ENCODE measurements around the gene SMIM44.
"Not testable (repeated sequence)": the region's sequence is repeated elsewhere in the genome, so short reads cannot be mapped to it uniquely, and the experiment has no call there.

SMIM44 gene

DNA sequence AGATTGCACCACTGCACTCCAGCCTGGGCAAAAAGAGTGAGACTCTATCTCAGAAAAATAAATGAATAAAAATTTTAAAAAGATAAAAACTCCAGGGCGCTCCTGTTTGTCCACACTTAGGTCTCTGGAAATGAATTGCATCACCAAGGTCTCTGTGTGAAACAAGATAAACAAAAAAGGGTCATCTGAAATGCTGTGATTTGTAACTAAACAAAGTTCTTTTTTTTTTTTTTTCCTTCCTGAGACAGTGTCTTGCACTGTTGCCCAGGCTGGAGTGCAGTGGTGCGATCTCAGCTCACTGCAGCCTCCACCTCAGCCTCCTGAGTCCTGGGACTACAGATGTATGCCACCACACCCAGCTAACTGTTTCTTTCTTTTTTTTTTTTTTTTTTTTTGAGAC is 34.4 kb upstream of the SMIM44 start:
- DNase-seq (ENCODE audit: low spot score): no peak

DNA sequence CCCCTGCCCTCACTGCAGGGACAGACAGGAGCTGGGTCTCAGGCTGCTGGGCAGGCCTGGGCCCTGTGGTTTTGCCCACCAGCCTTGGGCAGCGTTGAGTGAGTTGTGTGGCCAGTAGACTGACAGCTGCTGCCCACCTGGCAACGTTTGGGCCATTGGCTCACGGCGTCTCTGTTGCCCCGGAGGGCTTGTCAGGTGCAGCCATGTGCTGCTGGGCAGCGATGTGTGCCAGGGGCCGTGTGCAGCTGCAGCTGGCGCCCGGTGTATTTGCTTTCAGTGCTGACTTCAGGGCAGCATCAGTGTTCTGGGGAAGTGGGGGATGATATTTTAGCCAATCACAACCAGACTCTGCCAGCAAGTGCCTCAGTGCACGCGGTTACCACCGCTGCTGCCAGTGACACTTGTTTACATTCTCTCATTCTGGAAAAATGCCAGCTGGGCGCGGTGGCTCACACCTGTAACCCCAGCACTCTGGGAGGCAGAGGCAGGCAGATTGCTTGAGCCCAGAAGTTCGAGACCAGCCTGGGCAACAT is 33.5 kb upstream of the SMIM44 start:
- DNase-seq (ENCODE audit: low spot score): no peak

DNA sequence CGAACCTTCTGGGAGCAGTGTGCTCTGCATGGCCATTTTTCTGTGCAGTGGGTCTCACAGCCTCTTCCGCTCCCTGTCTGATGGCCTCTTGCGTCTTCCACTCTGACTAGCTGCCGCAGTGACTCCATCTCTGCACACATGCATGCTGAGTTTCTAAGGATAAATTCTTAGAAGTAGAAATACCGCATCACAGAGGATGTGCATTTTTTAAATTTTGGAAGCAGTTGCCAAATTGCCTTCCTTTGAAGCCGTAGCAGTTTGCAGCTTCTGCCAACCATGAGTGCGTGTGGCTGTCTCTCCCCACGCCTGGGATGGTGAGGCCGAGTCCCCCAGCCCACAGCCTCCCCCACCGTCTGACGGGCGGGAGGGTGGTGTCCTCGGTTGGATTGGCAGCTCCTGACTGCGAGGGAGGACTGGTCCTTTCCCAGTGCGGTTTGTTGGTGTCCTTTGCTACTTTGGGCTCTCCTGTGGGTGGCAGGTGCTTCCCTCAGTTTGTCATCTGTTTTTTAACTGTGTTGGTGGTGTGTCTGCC is 32.7 kb upstream of the SMIM44 start:
- no peak for DNase-seq (ENCODE audit: low spot score)

DNA sequence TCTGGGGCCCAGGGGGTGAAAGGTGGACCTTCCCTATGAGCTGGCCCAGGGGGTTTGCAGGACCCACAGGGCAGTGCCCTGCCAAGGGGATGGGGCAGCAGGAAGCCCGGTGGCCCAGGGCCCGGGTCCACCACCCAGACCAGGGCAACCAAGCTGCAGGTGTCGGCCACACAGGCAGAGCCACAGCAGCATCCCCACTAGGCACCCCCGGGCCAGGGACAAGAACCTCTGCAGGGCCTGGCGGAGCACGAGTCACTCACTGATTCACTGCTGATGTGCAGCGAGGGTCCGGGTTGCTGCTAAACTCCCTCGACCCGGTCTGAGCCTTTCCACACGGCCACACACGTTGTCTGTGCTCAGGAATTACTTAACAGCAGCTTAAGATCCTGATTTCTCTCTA is 31.7 kb upstream of the SMIM44 start:
- DNase-seq (ENCODE audit: low spot score): no peak

DNA sequence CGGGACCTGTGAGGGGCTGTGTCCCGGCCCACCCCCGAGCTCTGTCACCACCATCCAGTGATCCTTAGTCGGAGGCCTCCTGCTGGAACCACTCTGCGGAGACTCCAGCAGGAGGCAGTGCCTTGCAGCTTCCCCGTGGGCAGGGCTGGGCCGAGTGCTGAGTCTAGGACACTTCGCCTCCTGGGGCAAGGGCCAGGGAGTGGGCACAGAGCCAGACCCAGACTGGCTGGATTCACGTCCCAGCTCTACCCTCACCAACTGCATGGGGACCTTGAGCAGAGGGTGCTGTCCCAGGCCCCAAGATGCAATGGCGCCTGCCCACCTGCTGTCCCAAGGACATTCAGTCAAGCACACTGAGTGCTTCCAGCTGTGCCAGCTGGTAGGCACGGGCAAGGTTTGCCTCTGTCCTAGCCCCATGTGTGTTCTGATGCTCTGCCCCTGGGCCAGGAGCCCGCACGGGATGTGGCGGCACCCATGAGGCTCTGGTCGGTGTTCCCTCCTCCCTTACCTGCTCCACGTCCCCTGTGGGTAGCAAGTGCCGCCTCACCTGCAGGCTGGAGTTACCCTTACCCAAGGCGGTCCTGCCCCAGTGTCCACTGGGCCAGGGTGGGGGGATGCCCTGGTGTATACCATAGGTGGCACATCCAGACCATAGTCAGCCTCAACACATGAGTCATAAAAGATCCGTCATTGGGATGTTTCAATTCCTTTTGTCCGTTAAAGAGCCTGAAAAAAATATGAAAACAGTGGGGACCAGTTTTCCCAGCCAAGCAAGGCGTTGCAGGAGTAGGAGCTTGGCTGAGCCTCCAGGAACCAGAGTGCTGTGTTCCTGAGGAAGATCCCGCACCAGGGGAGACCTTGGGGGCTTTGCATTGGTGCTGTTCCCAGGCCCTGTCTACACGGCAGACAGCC is 30.2 kb upstream of the SMIM44 start:
- DNase-seq (ENCODE audit: low spot score): no peak

DNA sequence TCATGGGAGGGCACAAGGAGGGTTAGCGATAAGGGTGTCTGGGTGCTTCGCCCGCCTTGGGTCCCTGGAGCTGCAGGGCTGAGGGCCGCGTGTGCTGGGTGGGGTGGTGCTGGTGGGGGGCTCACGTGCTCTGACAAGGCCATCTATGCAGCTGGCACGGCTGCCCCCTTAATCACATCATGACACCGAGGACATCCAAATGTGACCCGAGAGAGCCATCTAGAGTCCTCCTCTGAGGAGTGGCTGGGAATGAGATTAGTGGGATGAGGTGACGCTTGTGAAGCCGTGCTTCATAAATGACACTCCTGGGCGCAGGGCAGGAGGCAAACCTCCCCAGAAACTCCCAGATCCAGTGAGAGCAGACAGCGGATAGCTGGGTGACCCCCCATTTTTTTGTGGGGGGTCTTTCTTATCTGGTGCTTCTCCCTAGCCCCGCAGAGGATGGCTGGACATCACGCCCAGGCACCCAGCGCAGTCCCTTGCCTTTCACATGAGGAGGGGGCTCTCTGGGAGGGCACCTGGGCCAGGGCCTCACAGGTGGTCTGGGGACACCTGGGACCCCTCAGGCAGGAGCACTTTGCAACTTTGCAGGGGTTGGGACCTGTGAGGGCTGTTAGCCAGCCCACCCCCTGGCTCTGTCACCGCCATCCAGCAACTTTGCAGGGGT is 29.5 kb upstream of the SMIM44 start:
- no peak for DNase-seq (ENCODE audit: low spot score)

DNA sequence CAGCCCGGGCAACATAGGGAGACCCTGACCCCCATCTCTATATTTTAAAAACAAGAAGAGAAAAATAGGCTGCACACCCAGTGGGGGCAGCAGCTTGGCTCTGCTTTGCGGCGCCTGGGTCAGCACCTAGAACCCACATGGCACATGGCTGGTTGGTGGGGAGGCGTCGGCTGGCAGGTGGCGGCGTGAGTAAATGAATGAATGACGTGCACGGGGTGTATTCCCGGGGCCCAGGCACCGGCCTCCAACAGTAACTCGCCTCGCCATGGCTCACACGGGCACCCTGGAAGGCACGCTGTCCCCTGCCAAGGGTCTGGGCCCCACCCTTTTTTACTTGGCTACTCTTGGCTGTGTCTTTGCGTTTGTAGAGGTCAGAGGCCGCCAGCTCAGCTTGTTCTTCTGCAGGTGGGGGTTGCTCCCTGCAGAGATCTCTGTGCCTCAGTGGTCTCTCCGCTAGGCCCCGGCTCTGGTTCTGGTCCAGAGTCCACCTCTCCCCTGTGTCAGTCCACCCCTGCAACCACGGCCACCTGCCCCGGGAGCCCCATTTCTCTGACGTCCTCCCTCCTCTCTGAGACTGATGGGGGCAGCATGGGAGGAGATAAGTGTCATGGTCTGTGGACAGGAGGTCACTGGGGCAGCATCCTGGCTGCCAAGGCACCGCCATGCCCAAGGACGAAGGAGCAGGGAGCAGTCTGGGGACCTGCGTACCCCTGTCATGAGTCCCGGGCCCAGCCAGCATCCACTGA is 28.4 kb upstream of the SMIM44 start:
- DNase-seq (ENCODE audit: low spot score): no peak

DNA sequence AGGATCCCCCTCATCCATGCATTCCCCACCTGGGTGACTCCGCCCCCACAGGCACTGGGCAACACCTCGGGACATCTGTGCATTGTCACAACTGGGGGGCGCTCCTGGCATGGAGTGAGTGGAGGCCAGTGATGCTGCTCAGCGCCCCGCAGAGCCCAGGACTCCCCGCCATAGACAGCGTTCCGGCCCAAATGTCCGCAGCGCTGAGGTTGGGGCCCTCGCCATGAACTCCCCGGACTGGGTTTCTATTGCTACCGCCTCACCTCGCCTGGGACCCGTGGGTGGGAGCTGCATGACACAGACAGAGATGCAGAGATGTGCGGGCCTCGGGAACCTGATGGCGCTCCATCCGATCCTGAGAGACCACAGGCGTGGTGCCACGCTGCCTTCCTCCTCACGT is 27.5 kb upstream of the SMIM44 start:
- DNase-seq (ENCODE audit: low spot score): no peak

DNA sequence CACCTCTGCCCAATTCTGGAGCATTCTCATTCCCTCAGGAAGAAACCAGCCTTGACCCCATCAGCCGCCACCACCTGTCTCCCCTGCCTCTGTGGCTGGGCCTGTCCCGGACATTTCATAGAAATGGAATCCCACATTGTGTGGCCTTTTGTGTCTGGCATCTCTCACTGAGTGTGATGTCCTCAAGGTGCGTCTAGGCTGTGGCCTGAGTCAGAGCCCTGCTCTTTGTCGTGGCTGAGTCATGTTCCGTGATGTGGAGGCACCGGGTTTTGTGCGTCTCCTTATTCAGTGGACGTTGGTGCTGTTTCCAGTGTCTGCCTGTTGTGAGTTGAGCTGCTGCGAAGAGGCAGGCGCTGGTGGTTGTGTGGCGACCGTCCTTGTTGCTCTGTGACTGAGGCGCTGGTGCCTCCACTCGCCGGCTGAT is 26.3 kb upstream of the SMIM44 start:
- no peak for DNase-seq (ENCODE audit: low spot score)

DNA sequence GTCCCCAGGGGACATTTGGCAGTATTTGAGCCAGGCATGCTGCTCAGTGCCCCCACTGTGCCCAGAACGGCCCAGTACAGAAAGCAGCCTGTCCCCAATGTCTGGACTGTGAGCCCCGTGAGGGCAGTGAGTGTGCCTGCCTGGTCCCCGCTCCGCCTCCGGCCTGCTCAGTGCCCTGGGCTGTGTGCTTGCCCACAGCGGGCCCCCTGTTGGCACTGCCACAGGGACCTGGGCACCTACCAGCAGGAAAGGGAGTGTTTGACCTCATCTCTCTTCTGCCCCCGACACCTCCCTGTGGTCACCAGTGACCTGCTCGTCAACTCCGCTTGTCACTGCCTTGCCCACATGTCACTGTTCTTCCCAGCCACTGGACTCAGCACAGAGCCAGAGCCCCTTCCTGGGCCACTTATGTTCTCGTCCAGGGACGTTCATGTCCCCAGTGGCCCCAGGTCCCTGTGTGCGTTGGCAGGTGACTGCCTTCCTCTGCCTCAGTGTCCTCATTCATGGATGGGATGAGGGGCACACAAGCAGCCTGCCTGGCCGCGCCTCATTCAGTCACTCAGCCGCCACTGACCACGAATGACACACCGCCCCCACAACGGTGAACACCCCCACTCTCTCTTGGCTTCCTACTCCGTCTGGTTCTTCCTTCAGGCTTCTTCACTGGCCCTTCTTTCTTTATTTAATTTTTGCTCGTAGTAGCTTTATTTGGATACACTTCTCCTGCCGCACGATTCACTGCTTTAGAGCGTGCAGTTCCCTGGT is 25.7 kb upstream of the SMIM44 start:
- no peak for DNase-seq (ENCODE audit: low spot score)

DNA sequence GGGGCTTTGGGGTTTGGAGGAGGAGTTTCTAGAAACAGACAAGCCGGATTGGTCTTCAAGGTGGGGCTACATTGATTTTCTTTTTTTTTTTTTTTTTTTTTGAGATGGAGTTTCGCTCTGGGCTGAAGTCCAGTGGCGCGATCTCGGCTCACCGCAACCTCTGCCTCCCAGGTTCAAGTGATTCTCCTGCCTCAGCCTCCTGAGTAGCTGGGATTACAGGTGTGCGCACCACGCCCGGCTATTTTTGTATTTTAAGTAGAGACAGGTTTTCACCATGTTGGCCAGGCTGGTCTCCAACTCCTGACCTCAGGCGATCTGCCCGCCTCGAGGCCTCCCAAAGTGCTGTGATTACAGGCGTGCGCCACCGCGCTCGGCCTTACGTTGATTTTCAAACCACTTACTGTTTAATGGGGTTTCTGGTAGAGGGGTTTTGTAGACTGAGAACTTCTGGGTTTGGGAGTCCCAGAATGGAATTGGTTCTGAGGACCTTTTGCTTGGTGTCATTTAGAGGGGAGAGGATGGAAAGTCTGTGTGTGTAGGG is 24.9 kb upstream of the SMIM44 start:
- DNase-seq (ENCODE audit: low spot score): not testable (repeated sequence)

DNA sequence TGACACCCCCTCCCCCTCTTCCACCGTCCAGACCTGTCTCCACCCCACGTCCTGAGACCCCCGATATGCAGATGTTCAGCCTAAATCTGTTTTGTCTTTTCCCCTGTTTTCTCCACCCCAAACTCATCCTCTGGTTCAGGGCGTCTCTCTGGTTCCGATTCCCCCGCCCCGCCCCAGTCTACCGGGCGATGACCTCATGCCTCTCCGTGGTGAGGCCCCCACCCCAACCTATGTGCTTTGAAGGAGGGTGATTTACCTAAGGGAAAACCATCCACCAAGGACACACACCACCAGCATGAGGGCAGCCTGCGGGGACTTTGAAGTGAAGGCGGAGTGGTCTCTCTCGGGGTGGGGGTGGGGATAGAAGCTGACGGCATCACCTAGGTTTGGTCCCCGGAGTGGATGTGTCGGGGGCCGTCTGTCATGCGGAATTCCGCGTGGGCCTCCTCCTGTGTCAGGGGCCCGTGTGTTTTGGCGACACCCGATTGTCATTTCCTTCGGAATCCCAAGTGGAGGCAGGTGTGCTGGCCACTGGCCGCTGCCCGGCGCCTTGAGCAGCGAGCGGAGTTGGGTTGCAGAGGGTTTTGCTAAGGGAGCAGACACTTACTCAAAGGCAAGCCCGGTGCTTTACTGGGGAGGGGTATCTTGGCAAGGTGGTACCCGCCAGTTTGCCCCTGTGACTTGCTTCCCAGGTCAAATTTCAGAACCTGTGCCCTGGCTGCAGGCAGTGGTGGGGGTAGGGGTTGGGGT is 24.3 kb upstream of the SMIM44 start:
- DNase-seq (ENCODE audit: low spot score): no peak

DNA sequence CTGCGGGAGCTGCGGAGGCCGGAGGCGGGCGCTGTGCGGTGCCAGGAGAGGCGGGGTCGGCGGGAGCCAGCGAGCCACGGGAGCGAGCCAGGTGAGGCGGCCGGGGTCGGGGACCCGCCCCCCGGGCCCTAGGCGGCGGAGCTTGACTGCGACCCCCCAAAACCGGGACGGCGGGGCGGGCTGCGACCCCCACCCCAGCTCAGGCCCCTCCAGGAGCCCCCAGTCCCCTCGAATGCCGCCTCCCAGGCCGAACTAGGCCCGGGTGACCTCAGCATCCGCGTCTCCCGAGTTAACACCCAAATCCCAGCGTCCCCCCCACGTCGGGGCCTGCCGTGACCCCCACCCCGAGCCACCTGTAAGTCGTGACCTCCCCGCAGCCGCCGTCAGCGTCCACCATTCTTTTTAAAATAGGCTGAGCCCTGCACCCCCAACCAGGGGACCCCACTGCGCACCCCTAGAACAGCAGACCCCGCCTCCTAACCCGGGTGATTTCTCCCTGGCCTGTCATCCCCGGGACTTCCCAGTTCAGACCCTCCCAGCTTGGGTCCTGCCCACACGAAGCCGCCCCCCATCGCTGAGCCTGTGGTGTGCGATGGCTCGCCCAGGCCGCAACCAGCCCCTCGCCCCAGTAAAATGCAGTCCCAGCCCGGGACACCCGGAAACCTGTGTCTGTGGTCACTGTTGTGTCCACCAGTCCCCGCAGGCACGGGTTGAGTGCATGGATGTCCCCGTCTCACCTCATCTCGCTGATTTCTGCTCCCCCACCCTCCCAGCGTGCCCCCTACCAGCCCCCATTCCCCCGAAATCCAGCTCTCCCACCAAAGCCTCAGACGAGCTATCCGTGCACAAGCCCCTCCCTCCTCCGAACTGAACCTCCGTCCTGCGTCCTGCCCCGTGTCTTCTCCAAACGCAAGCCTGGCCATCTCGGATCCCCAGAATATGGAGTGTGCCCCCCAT is 23.4 kb upstream of the SMIM44 start:
- no peak for DNase-seq (ENCODE audit: low spot score)

DNA sequence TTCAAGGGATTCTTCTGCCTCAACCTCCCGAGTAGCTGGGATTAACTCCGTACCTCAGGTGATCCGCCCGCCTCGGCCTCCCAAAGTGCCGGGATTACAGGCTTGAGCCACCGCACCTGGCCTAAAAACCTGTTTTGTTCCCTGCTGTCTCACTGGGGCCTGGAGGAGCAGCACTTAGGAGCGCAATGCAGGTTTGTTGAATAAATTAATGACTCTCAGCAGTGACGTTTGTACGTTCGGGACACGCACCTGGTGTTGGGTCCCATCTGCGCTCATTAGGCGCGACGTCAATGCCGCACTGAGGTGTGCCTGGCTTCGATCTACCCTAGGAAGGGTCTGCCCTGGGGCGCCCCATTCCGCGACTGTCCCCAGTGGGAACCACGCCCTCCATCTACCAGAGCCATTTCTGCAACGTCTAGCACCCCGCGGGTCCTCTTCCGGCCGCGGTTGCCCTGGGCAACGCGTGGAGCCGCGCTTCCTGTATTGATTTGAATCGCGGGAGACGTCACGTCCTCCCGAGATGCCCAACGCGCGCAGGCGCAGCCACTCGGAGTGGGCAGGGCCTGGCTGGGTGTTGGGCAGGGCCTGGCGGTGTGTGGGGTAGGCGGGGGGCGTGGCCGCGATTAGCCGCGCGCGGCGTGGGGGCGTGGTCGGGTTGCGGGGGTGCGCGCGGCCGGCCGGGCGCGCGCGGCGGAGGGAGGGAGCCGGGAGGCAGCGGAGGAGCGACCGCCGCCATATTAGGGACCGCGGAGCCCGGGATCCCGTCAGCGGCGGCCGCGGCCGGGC is 22.6 kb upstream of the SMIM44 start, which contains the start of gene FZR1:
FZR1 (plus strand) TSS at position 714 of the 786 bp plus-strand sequence. CDS start 16,679 bp downstream, outside the sequence.
- DNase-seq (ENCODE audit: low spot score): peak; percentile 91

DNA sequence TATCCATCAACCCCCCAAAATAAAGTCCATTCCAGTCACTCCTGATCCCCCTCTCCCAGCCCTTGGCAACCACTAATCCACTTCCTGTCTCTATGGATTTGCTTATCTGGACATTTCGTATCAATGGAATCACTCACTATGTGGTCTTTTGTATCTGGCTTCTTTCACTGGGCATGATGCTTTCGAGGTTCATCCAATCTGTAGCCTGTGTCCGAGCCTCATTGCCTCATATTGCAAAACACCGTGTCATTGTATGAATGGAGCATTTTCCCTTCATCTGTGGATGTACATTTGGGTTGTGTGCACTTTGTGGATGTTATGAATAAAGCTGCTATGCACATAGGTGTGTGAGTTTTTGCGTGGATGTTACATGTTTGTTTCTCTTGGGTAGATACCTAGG is 21.5 kb upstream of the SMIM44 start:
- no peak for DNase-seq (ENCODE audit: low spot score)

DNA sequence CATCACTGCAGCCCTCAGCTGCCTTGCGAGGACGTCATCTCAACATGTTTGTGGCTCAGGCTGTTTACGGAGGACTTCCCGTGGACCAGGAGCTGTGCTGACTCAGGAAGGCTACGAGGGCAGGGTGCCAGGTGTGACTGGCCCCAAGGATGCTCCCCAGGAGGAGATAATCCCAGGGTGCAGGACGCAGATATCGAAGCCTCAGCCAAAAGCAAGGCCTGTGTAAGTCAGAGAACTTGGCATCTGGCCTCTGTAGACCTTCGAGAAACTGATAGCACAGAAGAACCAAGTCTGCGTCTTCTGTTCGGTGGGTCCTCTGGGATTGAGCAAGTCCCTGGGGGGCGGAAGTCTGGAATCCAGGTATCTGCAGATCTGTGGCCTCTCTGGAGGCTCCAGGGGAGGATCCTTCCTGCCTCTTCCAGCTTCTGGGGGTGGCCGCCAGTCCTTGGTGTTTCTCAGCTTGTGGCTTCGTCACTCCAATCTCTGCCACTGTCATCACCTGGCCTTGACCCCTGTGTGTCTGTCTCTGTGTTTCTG is 19.9 kb upstream of the SMIM44 start:
- DNase-seq (ENCODE audit: low spot score): no peak

DNA sequence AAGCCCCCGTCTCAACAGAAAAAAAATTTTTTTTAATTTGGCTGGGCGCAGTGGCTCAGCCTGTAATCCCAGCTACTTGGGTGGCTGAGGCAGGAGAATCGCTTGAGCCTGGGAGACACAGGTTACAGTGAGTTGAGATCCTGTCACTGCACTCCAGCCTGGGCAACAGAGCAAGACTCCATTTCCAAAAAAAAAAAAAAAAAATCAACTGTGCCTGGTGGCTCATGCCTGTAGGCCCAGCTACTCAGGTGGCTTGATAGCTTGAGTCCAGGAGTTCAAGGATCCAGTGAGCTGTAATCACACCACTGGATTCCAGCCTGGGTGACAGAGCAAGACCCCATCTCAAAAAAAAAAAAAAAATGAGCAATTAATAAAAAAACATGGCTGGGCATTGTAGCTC is 18.5 kb upstream of the SMIM44 start:
- no peak for DNase-seq (ENCODE audit: low spot score)

Measured in SW480 (cell line).